ENCODE data around the gene UBE2G2.

DNA sequence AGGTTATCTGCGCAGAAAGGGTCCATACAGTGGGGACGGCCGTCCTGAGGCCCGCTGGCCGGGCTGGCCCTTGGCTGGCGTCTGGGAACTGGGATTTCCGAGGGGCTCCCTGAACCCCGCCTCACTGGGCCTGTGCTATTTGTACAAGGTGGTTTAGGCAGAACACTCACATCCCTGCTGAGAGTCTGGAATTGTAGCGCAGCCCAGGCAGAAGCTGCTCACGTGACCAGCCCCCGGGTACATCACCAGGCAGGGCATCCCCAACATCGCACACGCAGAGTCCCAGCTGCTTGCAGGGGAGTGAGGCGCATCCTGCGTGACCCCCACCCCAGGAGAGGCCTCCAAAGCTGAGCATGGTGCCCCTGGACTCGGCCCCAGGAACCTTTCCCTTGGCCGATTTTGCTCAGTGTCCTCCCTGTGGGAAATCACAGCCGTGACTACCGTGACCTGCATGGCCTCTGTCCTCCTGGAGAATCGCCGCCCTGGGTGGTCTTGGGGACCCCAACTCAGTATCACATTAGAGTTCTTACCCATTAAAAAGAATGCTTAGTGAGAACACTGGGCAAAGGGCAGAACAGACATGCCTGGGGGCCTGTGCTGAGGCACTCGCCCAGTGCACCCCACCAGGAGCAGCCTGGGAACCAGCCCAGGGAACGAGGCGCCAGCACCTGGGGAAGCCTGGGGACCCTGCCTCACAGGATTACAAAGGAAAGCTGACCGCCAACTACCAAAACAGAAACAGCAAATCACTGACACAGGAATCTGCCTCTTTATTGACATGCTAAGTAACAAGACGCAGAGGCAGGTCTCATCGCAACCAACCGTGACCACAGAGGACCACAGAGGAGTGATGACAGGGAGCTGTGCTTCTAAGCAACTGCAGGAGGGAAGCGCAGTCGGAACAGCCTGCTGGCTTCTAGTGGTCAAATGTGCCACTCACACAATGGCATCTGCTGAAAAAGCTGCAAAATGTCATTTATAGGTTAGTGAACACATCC, 33.5 kb downstream of the UBE2G2 start:
- no peak for TF ChIP-seq ZNF565 (CRISPR knock-in tag; conservative IDR thresholded peaks at IDR 0.05; ENCODE audit: low read depth)
- TF ChIP-seq, protein P1, sequence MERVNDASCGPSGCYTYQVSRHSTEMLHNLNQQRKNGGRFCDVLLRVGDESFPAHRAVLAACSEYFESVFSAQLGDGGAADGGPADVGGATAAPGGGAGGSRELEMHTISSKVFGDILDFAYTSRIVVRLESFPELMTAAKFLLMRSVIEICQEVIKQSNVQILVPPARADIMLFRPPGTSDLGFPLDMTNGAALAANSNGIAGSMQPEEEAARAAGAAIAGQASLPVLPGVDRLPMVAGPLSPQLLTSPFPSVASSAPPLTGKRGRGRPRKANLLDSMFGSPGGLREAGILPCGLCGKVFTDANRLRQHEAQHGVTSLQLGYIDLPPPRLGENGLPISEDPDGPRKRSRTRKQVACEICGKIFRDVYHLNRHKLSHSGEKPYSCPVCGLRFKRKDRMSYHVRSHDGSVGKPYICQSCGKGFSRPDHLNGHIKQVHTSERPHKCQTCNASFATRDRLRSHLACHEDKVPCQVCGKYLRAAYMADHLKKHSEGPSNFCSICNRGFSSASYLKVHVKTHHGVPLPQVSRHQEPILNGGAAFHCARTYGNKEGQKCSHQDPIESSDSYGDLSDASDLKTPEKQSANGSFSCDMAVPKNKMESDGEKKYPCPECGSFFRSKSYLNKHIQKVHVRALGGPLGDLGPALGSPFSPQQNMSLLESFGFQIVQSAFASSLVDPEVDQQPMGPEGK (CRISPR knock-in tag; IDR thresholded peaks at IDR 0.05; ENCODE audit: borderline replicate concordance), result no peak
- no peak for TF ChIP-seq SNAI2 (CRISPR knock-in tag; IDR thresholded peaks at IDR 0.05)
- TF ChIP-seq, protein P2, sequence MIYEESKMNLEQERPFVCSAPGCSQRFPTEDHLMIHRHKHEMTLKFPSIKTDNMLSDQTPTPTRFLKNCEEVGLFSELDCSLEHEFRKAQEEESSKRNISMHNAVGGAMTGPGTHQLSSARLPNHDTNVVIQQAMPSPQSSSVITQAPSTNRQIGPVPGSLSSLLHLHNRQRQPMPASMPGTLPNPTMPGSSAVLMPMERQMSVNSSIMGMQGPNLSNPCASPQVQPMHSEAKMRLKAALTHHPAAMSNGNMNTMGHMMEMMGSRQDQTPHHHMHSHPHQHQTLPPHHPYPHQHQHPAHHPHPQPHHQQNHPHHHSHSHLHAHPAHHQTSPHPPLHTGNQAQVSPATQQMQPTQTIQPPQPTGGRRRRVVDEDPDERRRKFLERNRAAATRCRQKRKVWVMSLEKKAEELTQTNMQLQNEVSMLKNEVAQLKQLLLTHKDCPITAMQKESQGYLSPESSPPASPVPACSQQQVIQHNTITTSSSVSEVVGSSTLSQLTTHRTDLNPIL (CRISPR knock-in tag; IDR thresholded peaks at IDR 0.05; ENCODE audit: low read depth), result no peak
- no peak for TF ChIP-seq ZFP30 (CRISPR knock-in tag; IDR thresholded peaks at IDR 0.05)
- TF ChIP-seq ARNTL (CRISPR knock-in tag; IDR thresholded peaks at IDR 0.05; ENCODE audit: borderline replicate concordance, low read depth), result no peak
- TF ChIP-seq, protein P3, sequence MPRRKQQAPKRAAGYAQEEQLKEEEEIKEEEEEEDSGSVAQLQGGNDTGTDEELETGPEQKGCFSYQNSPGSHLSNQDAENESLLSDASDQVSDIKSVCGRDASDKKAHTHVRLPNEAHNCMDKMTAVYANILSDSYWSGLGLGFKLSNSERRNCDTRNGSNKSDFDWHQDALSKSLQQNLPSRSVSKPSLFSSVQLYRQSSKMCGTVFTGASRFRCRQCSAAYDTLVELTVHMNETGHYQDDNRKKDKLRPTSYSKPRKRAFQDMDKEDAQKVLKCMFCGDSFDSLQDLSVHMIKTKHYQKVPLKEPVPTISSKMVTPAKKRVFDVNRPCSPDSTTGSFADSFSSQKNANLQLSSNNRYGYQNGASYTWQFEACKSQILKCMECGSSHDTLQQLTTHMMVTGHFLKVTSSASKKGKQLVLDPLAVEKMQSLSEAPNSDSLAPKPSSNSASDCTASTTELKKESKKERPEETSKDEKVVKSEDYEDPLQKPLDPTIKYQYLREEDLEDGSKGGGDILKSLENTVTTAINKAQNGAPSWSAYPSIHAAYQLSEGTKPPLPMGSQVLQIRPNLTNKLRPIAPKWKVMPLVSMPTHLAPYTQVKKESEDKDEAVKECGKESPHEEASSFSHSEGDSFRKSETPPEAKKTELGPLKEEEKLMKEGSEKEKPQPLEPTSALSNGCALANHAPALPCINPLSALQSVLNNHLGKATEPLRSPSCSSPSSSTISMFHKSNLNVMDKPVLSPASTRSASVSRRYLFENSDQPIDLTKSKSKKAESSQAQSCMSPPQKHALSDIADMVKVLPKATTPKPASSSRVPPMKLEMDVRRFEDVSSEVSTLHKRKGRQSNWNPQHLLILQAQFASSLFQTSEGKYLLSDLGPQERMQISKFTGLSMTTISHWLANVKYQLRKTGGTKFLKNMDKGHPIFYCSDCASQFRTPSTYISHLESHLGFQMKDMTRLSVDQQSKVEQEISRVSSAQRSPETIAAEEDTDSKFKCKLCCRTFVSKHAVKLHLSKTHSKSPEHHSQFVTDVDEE (CRISPR knock-in tag; IDR thresholded peaks at IDR 0.05), result no peak
- TF ChIP-seq ZNF8 (CRISPR knock-in tag; IDR thresholded peaks at IDR 0.05), result no peak
- no peak for TF ChIP-seq ZNF70 (CRISPR knock-in tag; IDR thresholded peaks at IDR 0.05)
- TF ChIP-seq TOX (CRISPR knock-in tag; IDR thresholded peaks at IDR 0.05; ENCODE audit: borderline replicate concordance), result no peak
- TF ChIP-seq ISL1 (CRISPR knock-in tag; IDR thresholded peaks at IDR 0.05), result no peak
- no peak for TF ChIP-seq OSR1 (CRISPR knock-in tag; IDR thresholded peaks at IDR 0.05)
- no peak for TF ChIP-seq ESRRG (CRISPR knock-in tag; IDR thresholded peaks at IDR 0.05)

Data from SK-N-SH treated with all-trans-retinoic acid at 6 μM for 48 hours (cell line).